SW480 (cell line): ENCODE data around the gene NPAS3.
A peak's percentile ranks its signal among the peaks of the same experiment; 100 is the strongest.

Source experiments
- DNase-seq: peaks from one replicate; pipeline ENCODE4 v3.0.0-alpha.2; 2016; ENCODE audit warnings: low spot score

The NPAS3 gene

DNA sequence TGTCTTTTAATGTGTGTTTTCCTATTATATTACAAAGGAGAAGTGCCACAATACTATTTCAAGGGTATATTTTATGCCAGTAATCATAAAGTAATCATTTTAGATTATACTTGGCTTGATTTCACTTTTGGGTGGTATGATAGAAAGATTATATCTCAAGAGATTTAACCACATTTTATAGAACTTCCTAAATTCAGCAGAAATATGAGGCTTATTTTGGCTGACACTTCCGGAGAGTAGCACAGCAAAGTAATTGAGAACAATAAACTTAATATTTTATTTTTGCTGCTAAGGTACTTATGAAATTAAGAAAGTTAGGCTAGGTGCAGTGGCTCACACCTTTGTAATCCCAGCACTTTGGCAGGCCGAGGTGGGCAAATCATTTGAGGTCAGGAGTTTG is 319.1 kb downstream of the NPAS3 start:
- no peak for DNase-seq

DNA sequence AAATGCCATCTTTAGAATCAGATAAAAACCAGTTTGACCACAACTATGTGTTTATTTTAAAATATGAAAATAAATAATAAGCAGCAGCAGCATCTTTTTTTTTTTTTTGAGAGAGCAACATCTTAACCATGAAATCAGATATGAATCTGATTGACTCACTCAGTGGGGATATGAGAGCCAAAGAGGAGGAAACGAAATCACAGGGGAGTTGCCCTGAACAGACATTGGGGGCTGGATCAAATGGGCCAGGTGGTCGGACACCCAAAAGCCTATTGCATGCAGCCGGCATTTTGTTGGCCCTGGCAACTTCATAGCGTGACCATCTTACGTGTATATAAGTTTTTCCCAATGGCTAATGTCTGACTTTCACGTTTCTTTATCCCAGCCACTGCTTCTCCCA is 321.1 kb downstream of the NPAS3 start:
- DNase-seq = no peak

DNA sequence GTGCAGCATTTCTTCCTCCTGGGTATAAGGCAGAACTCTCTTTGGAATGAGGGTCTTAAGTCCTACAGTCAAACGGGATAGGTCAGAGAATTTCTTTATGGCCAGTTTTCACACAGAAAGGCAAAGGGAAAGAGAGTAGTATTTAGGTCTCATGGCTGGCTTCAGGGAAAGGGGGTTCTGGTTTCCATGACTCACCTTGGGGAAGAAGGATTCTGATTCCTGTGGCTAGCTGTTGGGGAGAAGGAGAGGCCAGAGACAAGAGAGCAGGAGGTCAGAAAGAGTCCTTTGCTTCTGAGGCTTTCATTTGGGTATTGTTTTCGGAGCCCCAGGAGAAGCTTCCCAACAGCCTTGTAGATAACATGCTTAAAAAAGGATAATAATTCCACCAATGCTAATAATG is 332.5 kb downstream of the NPAS3 start:
- DNase-seq = no peak

DNA sequence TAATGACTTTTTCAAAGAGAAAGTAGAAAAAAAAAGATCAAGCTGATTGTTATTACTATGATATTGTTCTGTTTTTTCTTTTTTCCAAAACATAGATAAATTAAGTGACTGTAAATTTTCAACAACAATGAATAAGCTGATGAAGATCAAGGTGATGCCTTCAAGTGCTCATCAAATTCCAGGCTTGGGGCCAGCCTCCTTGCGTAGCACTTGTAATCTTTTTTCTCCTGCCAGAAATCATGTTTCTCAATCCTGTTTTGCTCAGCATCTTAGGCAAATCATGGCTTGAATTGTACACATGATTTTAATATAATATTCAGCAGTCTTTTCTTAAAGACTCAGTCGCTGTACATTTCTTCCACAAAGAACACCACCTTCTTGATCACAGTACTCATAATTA is 333.2 kb downstream of the NPAS3 start:
- no peak for DNase-seq

DNA sequence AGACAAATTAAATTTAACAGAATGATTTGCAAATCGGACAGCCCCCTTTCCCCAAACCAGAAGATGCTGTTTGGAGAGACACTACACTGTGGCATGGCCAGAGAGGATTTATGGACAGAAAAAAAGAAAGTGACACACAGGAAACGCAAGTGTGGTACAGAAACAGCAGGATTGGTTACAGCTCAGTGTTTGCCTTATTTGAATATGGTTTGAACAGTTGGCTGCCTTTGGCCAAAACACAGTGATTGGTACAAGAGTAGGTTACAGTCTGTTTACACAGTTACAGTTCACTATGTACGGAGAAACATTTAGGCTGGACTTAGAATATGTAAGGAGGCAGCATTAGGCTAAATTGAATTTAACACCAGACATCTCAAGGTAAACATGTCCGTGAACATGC is 335.3 kb downstream of the NPAS3 start:
- no peak for DNase-seq

DNA sequence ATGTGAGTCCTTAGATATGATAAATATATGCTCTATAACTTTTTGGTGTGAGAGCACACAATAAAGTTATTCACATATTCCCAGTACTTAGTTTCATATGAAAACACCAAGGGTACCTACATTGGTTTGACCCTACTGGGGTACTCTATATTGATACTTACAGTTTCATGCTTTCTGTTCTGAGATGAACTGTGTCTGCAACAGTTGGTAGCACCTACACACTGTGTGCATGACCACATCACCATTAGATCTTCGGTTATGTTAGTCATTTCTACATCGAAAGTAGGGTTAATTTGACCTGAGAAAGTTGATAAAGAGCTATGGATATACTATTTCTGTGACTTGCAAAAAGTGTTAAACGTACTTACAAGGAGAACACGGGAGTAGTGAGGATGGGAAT is 337.2 kb downstream of the NPAS3 start:
- no peak for DNase-seq

DNA sequence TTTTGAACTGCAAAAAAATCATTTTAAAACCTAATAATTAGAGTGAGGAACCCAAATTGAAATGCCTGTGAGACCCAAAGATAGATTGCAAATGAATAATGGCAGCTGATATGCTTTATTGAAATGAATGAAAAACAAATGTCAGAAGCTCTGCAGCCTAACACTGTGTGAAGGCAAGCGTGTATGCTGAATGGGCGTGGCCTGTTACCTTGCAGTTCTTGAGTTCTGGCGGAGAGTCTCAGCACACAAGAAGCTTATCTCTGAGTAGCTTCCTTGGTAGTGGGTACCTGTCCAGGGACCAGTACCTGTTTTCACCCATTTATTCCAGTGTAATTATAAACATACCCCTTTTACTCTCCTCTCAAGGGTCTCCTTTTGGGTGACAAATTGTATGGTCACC is 341.2 kb downstream of the NPAS3 start:
- no peak for DNase-seq

DNA sequence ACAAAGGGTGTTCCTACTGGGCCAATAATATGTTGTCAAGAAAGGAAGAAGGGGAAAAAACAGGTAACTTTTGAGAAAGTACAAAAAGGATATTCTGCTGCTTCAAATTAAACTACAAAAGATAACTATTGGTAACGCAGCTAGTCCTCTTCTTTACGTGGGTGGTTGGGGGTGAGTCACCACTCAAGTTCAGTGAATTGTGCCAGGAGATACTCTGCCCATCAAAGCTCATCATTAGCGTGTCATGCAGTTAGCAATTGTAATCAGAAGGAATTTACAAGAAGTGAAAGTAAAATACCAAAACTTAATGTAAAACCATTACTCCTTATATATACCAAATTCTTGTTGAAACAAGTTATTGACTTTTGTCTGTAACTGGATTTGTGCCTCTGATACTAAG is 342.0 kb downstream of the NPAS3 start:
- DNase-seq = peak; percentile 13

DNA sequence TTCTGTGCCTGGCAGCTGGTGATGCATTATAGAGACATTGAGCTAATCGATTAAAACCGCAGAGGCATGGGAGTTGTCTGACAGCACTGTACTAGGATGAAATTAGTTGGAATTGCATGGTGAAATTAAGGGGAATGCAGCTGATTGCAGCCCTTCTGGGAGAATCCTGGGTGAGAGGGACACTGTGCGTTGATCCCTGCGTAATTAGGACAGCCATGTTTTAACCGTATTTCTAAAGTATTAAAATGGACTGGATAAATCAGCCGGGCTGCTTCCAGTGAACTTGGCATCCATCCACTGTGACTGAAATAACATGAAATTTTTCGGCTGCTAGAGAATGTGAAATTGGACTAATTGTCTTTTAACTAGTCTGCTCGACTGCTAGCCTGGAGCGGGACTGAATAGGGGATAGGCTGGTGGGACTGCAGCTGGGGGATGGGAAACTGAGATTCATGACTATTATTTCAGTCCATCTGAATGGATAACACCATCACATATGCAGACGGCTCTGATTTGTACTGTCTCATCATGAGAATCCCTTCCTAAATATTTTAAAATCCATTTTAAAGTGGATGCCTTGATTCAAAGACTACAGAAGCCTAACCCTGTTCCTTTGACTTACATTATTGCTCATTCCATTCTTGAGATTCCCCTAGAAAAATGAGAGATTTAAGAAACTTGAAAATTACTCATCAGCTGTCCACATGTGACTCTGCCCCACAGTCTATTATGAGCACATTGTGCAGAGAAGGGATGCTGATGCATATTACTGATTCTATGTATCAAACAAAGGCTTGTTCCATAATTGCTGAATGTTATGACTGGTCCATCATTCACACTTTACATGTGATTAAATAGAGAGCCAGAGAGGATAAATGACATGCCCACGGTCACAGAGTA is 343.9 kb downstream of the NPAS3 start:
- no peak for DNase-seq

DNA sequence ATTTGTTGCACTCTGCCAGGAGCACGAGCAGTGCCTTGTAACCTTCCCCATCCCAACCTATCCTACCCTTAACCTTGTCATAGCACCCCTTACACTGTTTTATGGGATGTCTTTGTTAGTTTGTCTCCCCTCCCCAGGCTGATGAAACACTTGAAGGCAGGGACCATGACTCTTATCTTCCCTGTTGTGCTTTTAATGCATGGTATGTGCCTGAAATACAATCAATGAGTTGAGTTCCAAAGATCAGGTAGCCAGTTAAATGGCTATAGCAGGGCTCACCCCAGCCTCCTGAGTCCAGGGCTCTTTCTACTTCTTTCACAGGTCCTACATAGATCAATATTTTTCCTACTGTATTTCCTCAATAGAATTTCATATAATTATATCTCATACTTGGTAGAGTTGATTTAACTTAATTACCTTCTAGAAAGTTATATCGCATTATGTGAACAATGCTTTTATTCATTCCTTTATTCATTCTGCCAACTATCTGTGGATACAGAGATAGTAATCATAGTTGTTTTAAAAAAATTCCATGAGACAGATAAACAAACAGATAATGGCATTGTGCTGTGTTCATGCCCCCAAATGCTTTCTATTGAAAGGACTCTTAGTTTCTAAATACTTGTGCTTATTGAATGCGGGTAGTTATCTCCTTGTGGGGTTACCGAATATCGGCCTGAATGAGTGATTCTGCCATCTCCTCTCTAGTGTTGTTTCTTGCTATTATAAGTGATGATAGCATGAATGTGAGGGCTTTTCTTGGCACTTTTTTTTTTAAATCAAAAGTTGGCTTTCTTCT is 347.4 kb downstream of the NPAS3 start:
- DNase-seq = no peak

DNA sequence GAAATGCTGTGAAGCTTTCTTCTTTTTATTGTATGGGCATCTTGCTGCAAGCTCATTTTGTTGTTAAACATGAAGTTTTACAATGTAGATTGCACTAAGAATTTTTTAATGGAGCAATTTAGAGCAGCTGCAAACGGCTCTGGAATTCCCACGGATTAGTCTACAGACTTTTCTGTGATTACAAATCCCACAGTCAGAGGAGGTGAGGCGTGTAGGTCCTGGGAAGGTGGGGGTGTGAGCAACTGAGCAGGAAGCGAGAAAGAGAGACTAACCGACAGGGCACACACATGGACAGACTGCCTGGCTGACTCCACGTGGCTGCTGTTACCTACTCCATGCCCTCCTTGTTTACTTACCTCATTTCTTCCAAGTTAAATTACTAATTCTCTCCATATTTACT is 348.5 kb downstream of the NPAS3 start:
- DNase-seq = no peak

DNA sequence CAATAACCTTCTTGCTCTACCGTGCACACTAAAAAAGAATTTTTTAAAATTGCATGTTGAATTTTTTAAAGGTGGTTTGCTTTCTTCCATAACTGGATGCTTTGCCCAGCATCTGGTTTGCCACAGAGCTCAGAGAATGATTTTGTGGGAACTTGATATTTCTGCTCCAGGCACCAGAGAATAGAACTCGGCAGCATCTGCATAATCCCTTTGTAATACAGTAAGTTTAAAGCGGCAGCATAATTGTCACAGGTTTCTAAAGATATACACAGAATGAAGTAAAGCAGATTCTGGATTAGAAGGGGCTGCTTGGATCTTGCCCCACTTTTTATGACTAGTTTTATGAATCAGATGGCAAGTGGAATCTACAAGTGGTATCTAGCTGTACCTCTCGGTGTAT is 352.0 kb downstream of the NPAS3 start:
- no peak for DNase-seq

DNA sequence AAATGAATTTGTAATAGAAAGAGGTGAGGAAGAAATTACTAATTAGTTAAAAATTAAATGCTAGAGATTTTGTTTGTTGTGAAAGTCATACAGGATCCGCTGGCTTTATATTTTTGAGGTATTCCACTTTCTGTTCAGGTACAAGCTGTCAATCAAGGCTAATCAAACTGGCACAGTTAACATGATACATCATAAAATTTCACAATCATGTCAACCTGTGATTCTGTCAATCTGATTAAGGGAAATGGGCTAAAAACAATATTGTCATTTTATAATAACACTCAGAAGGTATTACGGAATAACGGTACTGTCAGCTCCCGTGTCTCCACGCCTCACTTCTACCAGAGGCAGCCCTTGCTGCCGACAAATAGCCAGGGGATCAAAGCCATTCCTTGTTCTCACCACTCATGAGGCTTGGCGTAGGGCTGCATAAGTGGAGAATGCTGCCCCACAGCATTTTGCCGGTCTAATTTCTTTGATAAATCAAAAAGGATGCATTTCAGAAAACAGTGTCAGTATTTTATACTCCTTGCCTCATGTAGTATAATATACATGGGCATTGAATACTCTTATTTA is 352.9 kb downstream of the NPAS3 start:
- DNase-seq = no peak

DNA sequence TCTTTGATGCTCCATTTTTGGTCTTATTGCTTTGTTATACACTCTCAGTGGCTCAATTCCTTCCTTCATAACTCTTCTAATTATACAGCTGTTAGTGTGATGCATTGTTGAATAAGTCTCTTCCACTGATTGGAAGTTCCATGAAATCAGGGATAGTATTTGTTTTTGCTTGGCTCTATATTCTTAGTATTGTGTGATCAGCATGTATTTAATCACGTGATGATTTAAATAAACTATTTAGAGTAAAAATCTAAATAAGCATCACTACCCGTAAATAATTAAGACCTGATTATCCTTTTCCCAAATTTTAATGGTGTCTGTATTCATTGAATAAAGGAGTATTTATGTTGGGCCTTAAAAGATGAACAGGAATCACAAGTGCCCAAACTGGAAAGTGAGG is 355.7 kb downstream of the NPAS3 start:
- no peak for DNase-seq

DNA sequence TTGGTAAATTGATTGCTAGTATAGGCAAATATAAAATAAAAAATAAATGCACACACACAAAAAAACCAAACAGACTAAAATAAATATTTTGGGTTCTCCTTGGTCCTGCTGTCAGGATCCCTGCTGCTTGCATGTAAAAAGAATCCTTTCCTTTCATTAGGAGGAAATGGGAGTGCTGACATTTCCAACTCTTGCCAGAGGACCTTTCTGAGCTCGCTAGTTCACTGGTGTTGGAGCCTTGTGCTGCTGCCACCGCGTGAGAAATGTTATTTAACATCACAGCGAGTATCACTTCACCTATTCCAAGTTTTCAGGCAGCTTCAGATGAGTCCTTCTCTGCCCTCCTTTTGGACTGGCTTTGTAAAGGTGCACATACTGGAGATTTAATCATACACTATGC is 358.9 kb downstream of the NPAS3 start:
- no peak for DNase-seq

DNA sequence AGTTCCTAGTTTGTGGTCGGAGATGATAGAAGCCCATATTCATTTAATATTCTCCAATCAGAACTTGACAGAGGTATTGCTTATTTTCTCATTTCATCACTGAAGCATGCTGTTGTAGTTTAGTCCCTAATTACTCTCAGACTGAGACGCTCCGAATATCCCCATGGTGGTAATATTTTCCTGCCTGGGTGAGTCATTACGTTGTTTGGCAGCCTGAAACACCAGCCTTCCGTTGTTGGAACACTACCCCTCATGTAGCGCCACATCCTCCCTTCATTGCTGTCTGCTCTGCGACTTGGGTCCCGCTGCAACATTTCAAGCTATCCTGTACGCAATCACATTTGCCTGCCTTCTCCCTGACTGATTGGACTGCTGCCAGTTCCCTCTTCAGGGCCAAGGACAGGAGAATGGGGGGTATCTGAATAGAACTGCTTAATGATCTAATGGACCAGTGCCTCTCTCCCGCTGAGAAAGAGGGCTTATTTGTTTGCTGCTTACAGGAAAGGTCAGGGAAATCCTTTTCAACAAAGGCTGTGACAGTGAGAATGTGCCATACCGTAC is 369.1 kb downstream of the NPAS3 start:
- DNase-seq = no peak

DNA sequence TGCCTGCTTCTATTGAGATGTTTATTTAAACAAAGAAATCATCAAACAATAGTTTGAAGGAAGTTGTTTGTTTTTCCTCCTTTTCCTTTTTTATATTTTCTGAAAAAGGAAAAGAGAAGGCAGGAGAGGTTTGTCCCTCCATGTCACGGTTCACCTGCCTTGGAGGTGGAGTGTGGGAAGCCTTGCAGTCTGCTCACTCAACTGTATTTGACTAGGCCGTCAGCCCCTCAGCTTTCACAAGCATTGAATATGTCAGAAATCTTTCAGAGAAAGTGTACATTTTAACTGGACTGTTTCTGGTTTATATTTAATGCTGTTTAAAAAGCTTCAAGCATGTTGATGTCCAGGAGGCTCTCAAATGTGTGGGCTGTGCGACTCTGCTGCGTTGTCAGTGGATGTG is 370.4 kb downstream of the NPAS3 start:
- no peak for DNase-seq

DNA sequence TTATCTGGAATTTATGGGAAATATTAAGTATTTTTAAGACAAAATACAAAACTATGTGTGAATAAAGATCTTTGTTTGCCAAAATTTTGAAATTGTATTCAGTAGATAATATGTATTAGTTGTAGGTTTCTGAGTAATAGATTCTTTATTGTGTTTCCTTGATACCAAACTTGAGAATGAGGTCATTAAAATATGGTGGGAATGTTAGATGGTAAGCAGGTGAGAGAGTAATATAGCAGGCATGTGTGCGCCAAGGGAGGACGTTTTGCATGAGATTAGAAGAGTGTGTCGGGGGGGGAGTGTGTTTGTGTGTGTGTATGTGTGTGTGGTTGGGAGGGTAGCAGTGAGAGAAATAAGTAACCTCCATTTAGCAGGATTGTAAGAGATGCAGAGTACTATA is 376.5 kb downstream of the NPAS3 start:
- DNase-seq = no peak

DNA sequence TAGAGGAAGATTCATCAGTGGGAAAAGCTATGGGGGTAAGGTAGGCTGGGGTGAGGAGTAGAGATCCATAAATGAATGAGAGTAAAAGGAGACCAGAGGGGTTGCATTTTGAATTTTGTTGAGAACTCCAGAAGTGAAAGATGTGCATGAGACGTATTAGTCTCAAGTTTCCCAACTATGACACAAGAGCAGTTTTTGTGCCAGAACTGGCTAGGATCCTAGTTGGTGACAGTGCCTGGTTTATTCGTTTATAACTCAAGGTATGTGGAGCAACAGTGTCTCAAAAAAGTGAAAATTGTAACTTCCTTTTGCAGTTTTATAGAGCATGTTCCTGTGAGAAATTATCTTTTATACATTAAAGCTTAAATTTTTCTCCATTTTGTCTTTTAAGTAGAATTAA is 377.0 kb downstream of the NPAS3 start:
- no peak for DNase-seq

DNA sequence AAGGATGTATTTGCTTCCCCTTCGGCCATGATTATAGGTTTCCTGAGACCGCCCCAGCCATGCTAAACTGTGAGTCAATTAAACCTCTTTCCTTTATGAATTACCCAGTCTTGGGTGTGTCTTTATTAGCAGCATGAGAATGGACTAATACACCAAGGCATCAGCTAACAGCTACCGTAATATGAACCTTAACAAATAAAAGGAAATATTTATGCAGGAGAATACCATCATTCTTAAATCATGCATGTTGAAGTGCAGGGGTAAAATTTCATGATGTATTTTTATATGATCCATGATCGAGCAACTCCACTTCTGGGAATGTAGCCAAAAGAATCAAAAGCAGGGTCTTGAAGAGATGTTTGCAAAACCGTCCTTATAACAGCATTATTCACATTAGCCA is 379.0 kb downstream of the NPAS3 start:
- no peak for DNase-seq

DNA sequence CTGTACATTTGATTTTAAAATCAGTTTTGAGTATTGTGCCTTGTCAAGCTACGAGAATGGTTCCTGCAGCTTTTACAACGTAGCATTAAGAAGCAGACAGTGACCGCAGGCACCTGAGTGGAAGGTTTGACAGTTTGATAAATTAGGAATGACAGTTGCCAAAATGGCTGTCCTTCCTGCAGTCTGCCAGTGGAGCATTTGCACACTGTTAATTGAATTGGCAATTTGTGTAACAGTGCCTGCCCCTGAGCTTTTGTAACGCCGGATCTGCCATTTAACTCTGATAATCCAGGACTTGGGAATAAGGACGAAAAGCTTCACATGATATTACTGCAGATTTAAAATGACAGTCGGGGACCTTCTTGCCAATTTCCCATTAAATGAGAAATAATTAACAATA is 385.3 kb downstream of the NPAS3 start:
- no peak for DNase-seq

DNA sequence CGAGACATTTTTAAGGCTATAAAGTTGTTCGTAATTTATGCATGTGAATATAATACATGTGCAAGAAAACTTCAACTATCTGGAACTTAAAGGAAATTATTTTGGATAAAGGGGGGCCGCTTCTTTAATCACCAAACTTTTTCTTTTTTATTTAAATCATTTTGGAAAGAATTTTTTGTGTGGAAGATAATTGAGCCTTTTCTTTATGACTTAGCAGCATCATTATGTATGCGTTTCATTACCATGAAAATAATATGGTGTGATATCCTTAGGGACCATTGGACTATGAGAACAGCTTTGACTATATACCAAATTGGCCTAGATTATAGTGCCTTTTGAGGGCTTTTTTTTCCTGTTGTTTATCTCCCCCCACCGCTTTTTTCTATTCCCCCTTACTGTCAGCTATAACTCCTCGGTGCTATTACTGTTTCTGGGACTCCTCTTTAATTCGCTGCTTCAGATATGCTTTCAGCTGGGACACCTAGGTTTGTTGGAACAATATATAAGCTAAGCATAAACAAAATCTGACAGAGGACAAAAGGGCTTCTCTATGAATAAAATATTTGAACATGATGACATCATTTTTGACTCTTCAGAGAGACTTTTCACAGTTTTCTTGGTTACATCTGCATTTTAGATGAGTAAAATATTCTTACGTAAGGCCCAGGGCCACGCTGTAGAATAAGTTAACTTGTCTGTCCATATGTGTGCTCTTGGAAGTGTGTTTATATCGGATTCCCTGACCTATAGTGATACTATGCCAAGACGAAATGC is 392.7 kb downstream of the NPAS3 start:
- no peak for DNase-seq
